Transverse colon (tissue), 4 donors: Measurements from ENCODE around the gene RXRG. TPM values are rescaled to one million over a fixed set of nuclear protein-coding genes. Genes with fewer than 3 reads are reported as not detected.

ENCODE experiments used
- DNase-seq: peaks from one replicate; pipeline ENCODE4 v3.0.0-alpha.2; 2019
- H3K27ac ChIP-seq, 4 donors: fragments of 200-600 bp; sonication (generic); 2 replicates each; pipeline ENCODE4 v1.5.1; 2016 to 2018; ENCODE audit warnings: inconsistent platforms in 4 of 4
- H3K27me3 ChIP-seq: fragments of 200-600 bp; sonication (generic); 2 replicates; pipeline ENCODE4 v1.5.1; 2017; ENCODE audit warnings: inconsistent platforms
- H3K36me3 ChIP-seq, 4 donors: fragments of 200-600 bp; sonication (generic); 2 replicates each; pipeline ENCODE4 v1.5.1; 2017 to 2019; ENCODE audit warnings: inconsistent platforms in 4 of 4
- H3K4me1 ChIP-seq, 4 donors: fragments of 200-600 bp; sonication (generic); 2 replicates each; pipeline ENCODE4 v1.5.1; 2017 to 2020; ENCODE audit warnings: inconsistent platforms in 4 of 4
- H3K4me3 ChIP-seq, 4 donors: fragments of 200-600 bp; sonication (generic); 1 replicate in 1 of 4; 2 replicates in 3 of 4; pipeline versions ENCODE4 v1.5.1 to v1.6.1; 2017 to 2019; ENCODE audit warnings: inconsistent platforms in 4 of 4
- H3K9me3 ChIP-seq, 2 donors: fragments of 200-600 bp; sonication (generic); 2 replicates each; pipeline ENCODE4 v1.5.1; 2017 to 2019; ENCODE audit warnings: inconsistent platforms in 2 of 2
- CTCF ChIP-seq, 5 experiments: fragments of 200-600 bp in 3 of 5; fragments of 450-650 bp in 2 of 5; sonication (generic) in 3 of 5; IDR thresholded peaks; 1 replicate in 2 of 5; 2 replicates in 3 of 5; pipeline ENCODE4 v1.5.1; 2016 to 2017; ENCODE audit warnings: antibody characterized with exemption in 5 of 5, inconsistent platforms in 3 of 5, mild to moderate bottlenecking in 2 of 5, moderate library complexity in 1 of 5
- EP300 ChIP-seq: sonication (generic); formaldehyde crosslinking; IDR thresholded peaks from one replicate; pipeline ENCODE4 v1.6.1; 2017; ENCODE audit warnings: antibody characterized with exemption, low read depth
- POLR2A ChIP-seq: fragments of 450-650 bp; IDR thresholded peaks from one replicate; pipeline ENCODE4 v1.6.1; 2016; ENCODE audit warnings: antibody characterized with exemption, mild to moderate bottlenecking, moderate library complexity
- POLR2AphosphoS5 ChIP-seq, 3 donors: sonication (generic); formaldehyde crosslinking; IDR thresholded peaks; one replicate each; pipeline ENCODE4 v1.6.1; 2016; ENCODE audit warnings: antibody characterized with exemption in 3 of 3
- WGBS, 2 donors: methylation state at CpG; one replicate each; pipeline ENCODE4 v1.1.5; 2018; ENCODE audit warnings: low coverage in 1 of 2; 5-methylcytosine and 5-hydroxymethylcytosine counted together
- in situ Hi-C, 4 donors: fragments of 200-750 bp; cut with MboI; loops; one replicate each; pipeline versions ENCODE4 v1.15.0 to v1.15.1; 2017; ENCODE audit warnings: low sequenced_read_pairs in 3 of 4, low pct_ligation_motif_present in 1 of 4, low pct_unique_long_range_greater_than_20kb in 1 of 4
- intact Hi-C: fragments of 100-400 bp; cut with DNase I; formaldehyde crosslinking; loops from one replicate; pipeline ENCODE4 v1.15.1; 2023; ENCODE audit warnings: low total_unique reads
- total RNA-seq, 4 donors: library from RNA; depleted of rRNA; stranded (reverse); fragments of >200 nt; gene quantifications; one replicate each; pipeline ENCODE4 v1.1.0, GENCODE V29; 2016

The RXRG gene
- total RNA-seq, 4 donors from 2014 or later = 0.96 TPM; not detected in 3

GRCh38 chr1:165456114-165456513 is 11.2 kb upstream of the RXRG start:
- Histone ChIP-seq H3K4me1 (no peaks in the 10 kb centered on the region), H3K27ac (no peak overlapping the region), H3K4me3 (no peak overlapping the region), H3K9me3 (no peaks in the 10 kb centered on the region), H3K36me3 (no peaks in the 10 kb centered on the region), H3K27me3 (no peaks in the 10 kb centered on the region)
- TF ChIP-seq CTCF (IDR thresholded peaks at IDR 0.05) = no peak
- no peak for TF ChIP-seq POLR2A
- no peak for DNase-seq
- 53% methylated on average over 1 of the region's 1 CpG; no CpG with 5 or more reads in 1 of the 2 donors for WGBS, 2 donors
- intact Hi-C loops (no loop called here), in situ Hi-C loops (no loop called here)

- Histone ChIP-seq H3K27ac (no peak overlapping the region), H3K27me3 (no peaks in the 10 kb centered on the region), H3K4me3 (no peak overlapping the region), H3K36me3 (no peaks in the 10 kb centered on the region), H3K4me1 (no peaks in the 10 kb centered on the region), H3K9me3 (no peaks in the 10 kb centered on the region)
- in situ Hi-C loops (no loop called here), intact Hi-C loops (no loop called here)
- 83 to 91% methylated on average over 3 of the region's 3 CpGs for WGBS, 2 donors
- TF ChIP-seq EP300 (no peak), CTCF (IDR thresholded peaks at IDR 0.05) (no peak), POLR2A (no peak), POLR2AphosphoS5 (IDR thresholded peaks at IDR 0.05) (no peak)
- DNase-seq = no peak
Measured at GRCh38 chr1:165455111-165455510, 10.2 kb upstream of the RXRG start.

GRCh38 chr1:165454091-165454610 is 9.2 kb upstream of the RXRG start:
- H3K4me3 ChIP-seq = no peak overlapping the region

GRCh38 chr1:165452336-165453130 is 7.6 kb upstream of the RXRG start:
- in situ Hi-C loops = no loop called here
- no peaks in the 10 kb centered on the region for H3K4me1 ChIP-seq
- intact Hi-C loops = no loop called here
- WGBS, 2 donors = 41% methylated on average over 2 of the region's 2 CpGs; no CpG with 5 or more reads in 1 of the 2 donors
- H3K36me3 ChIP-seq = no peaks in the 10 kb centered on the region
- H3K27ac ChIP-seq = no peak overlapping the region
- no peak overlapping the region for H3K4me3 ChIP-seq
- TF ChIP-seq CTCF (IDR thresholded peaks at IDR 0.05) (no peak), EP300 (no peak)
- no peak for DNase-seq
- peaks cover 3% of the 10 kb centered on the region for H3K27me3 ChIP-seq
- no peaks in the 10 kb centered on the region for H3K9me3 ChIP-seq

More at GRCh38 chr1:165454091-165454610, 9.2 kb upstream of the RXRG start:
- Histone ChIP-seq H3K36me3 (no peaks in the 10 kb centered on the region), H3K4me1 (no peaks in the 10 kb centered on the region), H3K27me3 (no peaks in the 10 kb centered on the region), H3K9me3 (no peaks in the 10 kb centered on the region), H3K27ac (no peak overlapping the region)
- TF ChIP-seq POLR2A = no peak
- no peak for TF ChIP-seq EP300
- no peak for TF ChIP-seq CTCF (IDR thresholded peaks at IDR 0.05)
- no peak for TF ChIP-seq POLR2AphosphoS5 (IDR thresholded peaks at IDR 0.05)
- WGBS, 2 donors = 77 to 83% methylated on average over 2 to 3 of the region's 3 CpGs
- in situ Hi-C loops = no loop called here
- DNase-seq = no peak
- intact Hi-C loops = no loop called here
